GM18507 (cell line): ENCODE data around the gene DESI2.
"Not testable (repeated sequence)": the region's sequence is repeated elsewhere in the genome, so short reads cannot be mapped to it uniquely, and the experiment has no call there.

Source experiments
- DNase-seq: peaks from one replicate; pipeline ENCODE4 v3.0.0; 2011; ENCODE audit warnings: low read depth; ENCODE audit not compliant: insufficient read length; ENCODE audit errors: extremely low spot score
- FAIRE-seq: peaks from 2 replicates; lab custom pipeline; 2011; peaks lifted over from hg19 to GRCh38; lab: Jason Lieb, UNC

Gene DESI2

GRCh38 chr1:244653439-244654107, 647 bp downstream of the DESI2 start:
- DNase-seq (no peak), FAIRE-seq (no peak)

- FAIRE-seq: no peak
- no peak for DNase-seq
Measured at GRCh38 chr1:244654108-244655038, 1.4 kb downstream of the DESI2 start.

- FAIRE-seq (no peak), DNase-seq (no peak)
Measured at GRCh38 chr1:244655186-244655585, 2.3 kb downstream of the DESI2 start.

- DNase-seq: no peak
- FAIRE-seq: no peak
Measured at GRCh38 chr1:244657421-244657820, 4.5 kb downstream of the DESI2 start.

- FAIRE-seq: no peak
Measured at GRCh38 chr1:244659694-244660093, 6.8 kb downstream of the DESI2 start.

GRCh38 chr1:244660595-244660994, 7.7 kb downstream of the DESI2 start:
- DNase-seq (no peak), FAIRE-seq (no peak)

More at GRCh38 chr1:244659694-244660093, 6.8 kb downstream of the DESI2 start:
- no peak for DNase-seq

- not testable (repeated sequence) for DNase-seq, FAIRE-seq
Measured at GRCh38 chr1:244661569-244662312, 8.8 kb downstream of the DESI2 start.

GRCh38 chr1:244662599-244662998, 9.7 kb downstream of the DESI2 start:
- FAIRE-seq (no peak), DNase-seq (no peak)

- FAIRE-seq (no peak), DNase-seq (no peak)
Measured at GRCh38 chr1:244664353-244664752, 11.4 kb downstream of the DESI2 start.

- peak; percentile 78 for FAIRE-seq
- no peak for DNase-seq
Measured at GRCh38 chr1:244665771-244666217, 12.9 kb downstream of the DESI2 start.

- not testable (repeated sequence) for DNase-seq, FAIRE-seq
Measured at GRCh38 chr1:244666672-244667418, 13.9 kb downstream of the DESI2 start.

GRCh38 chr1:244667797-244668196, 14.9 kb downstream of the DESI2 start:
- DNase-seq (no peak), FAIRE-seq (no peak)

GRCh38 chr1:244672946-244673682, 20.2 kb downstream of the DESI2 start:
- DNase-seq: no peak
- FAIRE-seq: no peak

GRCh38 chr1:244674446-244674845, 21.5 kb downstream of the DESI2 start:
- FAIRE-seq (no peak), DNase-seq (no peak)

- FAIRE-seq: no peak
- no peak for DNase-seq
Measured at GRCh38 chr1:244675167-244675566, 22.2 kb downstream of the DESI2 start.

- DNase-seq (no peak), FAIRE-seq (no peak)
Measured at GRCh38 chr1:244678697-244679096, 25.8 kb downstream of the DESI2 start.

GRCh38 chr1:244680667-244681066, 27.7 kb downstream of the DESI2 start:
- no peak for FAIRE-seq

GRCh38 chr1:244682087-244682486, 29.2 kb downstream of the DESI2 start:
- not testable (repeated sequence) for FAIRE-seq

More at GRCh38 chr1:244680667-244681066, 27.7 kb downstream of the DESI2 start:
- DNase-seq: no peak

More at GRCh38 chr1:244682087-244682486, 29.2 kb downstream of the DESI2 start:
- not testable (repeated sequence) for DNase-seq
